Left kidney (tissue), 2 donors: Measurements from ENCODE around the gene SNX6. TPM values are rescaled to one million over a fixed set of nuclear protein-coding genes. Genes with fewer than 3 reads are reported as not detected.
"Not testable (repeated sequence)": the region's sequence is repeated elsewhere in the genome, so short reads cannot be mapped to it uniquely, and the experiment has no call there.

Source experiments
- DNase-seq: peaks from one replicate; pipeline ENCODE4 v3.0.0-alpha.2; 2013
- polyA plus RNA-seq: library from polyadenylated mRNA; unstranded; fragments of 120-200 nt; gene quantifications from one replicate; pipeline ENCODE4 v1.2.1, GENCODE V29; 2013; ENCODE audit not compliant: insufficient read length

Gene SNX6
- polyA plus RNA-seq, 1 donor: 128 TPM

- no peak for DNase-seq
Observed at GRCh38 chr14:34643361-34643760, 13.4 kb upstream of the SNX6 start.

DNA sequence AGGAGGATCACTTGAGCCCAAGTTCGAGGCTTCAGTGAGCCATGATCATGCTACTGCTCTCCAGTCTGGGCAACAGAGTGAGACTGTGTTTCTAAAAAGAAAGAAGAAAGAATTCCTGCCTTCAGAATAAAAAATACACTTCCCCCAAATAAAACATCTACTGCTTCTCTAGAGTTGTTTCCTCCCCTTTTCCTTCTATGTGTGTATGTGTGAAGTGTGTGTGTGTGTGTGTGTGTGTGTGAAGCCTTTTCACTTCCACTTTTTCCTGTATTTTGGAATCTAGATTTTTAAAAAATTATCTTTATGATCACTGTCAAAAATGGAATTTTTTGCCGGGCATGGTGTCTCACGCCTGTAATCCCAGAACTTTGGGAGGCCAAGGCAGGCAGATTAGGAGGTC is 12.6 kb upstream of the SNX6 start:
- DNase-seq: no peak

DNA sequence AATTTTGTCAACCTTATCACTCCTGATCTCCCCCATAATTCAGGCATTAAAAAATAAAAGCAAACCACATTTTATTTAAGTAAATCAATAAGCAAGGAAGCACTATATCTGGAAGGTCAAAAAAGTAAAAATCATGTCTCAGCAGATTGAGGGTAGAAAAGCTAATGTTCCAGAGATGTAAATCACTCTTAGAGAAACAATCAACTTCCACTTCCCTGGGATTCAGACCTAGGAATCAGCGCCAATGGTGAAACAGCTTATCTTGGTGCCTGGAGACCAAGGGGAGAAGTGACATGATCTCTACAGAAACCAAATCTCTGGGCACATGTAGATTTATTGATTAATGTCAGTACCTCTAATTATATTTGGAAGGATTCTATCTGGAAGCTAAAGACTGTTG is 10.9 kb upstream of the SNX6 start:
- DNase-seq: no peak

GRCh38 chr14:34634360-34634771 is 4.4 kb upstream of the SNX6 start:
- not testable (repeated sequence) for DNase-seq

GRCh38 chr14:34633742-34634141 is 3.8 kb upstream of the SNX6 start:
- no peak for DNase-seq

GRCh38 chr14:34632411-34632978 is 2.5 kb upstream of the SNX6 start:
- DNase-seq: no peak

DNA sequence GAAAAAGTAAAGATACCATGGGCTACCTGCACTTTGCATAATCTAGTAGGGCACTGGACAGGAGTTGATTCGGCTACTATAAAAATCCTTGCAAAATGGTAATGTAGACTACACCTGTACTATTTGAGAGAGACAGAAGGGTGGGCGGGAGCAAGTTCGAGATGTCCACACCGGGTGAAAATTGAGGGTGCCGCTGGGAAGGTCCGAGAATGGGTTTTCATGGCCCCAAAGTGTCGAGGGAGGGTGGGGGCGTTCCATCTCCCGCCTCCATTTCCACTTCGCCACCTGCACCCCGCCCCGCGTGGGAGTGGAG is 648 bp downstream of the SNX6 start:
- DNase-seq: no peak

DNA sequence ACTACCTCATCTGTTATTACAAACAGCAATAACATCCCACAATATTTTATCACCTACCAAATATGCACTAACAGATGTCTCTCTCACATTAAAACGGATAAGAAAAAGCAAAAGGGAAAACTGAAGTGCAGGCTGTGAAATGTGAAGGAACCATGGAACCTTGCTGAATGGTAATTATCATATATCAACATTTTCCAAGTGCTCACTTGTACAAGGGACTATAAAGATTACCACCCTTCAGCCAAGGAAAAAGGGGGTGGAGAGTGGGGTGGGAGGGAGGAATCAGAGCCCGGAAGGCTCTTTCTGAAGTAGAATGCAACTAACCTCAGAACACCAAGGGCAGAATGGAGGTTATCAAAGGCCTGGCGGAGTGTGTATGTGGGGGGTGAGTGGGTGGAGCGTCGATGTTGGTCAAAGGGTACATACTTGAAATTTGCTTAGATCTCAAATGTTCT is 1.2 kb downstream of the SNX6 start:
- DNase-seq: no peak

GRCh38 chr14:34623506-34623905 is 6.4 kb downstream of the SNX6 start:
- no peak for DNase-seq

- DNase-seq: no peak
Observed at GRCh38 chr14:34620839-34621238, 9.1 kb downstream of the SNX6 start.

DNA sequence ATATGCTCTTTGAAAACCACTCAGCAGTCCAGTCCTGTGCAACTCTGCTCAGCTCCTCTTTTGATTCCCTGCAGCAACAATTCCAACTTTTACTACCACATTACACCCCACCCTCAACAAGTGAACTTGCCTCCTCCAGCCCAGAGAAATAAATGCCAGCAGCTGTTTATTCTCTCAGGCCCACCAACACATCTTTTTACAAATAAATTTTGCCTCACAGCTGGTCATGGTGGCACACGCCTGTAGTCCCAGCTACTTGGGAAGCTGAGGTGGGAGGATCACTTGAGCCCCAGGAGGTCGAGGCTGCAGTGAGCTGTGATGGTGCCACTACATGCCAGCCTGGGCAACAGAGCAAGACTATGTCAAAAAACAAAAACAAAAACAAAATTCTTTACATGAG is 9.8 kb downstream of the SNX6 start:
- DNase-seq: no peak

DNA sequence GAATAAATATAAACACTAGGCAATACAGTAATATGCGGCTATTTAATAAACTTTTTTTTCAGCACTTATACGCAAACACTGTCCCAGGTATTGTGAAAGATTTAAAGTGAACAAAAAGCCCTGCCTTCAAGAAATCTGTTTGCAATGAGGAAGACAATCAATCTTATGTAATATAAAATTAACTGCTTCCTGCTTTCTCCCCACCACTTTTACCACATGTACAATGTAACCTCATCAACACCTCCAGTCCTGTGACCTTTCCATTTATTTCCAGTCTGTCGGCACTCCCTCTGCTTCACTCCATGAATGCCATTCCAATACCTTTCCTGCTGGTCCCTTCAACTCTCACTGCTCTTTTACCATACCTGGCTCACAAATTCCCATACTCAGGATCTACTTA is 10.5 kb downstream of the SNX6 start:
- no peak for DNase-seq

DNA sequence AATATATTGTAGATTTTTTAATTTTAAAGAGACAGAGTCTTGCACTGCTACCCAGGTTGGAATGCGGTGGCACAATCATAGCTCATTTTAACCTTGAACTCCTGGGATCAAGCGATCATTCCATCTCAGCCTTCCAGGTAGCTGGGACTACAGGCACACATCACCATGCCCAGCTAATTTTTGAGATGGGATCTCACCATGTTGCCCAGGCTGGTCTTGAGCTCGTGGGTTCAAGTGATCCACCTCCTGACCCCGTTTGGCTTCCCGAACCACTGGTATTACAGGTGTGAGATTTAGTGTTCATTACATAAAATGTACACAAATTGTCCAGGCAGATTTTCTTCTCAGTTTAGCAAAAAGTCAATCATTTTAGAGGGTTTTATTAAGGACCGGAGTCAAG is 13.6 kb downstream of the SNX6 start:
- DNase-seq: no peak

DNA sequence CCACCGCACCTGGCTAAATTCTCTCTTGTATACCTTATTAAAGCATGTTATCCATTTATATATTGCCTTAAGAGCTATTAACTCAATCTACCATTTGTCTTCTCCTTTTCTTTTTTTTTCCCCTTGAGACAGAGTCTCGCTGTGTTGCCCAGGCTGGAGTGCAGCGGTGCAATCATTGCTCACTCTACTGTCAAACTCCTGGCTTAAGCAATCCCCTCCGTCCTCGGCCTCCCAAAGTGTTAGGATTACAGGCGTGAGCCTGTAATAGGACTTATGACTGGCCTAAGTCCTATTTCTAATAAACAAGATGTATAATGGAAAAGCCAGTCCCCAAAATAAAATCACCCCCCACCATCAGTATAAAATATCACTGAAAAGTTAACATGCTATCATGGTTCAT is 14.4 kb downstream of the SNX6 start:
- no peak for DNase-seq

GRCh38 chr14:34614638-34615037 is 15.3 kb downstream of the SNX6 start:
- DNase-seq: no peak

- DNase-seq: no peak
Observed at GRCh38 chr14:34610101-34610500, 19.8 kb downstream of the SNX6 start.

DNA sequence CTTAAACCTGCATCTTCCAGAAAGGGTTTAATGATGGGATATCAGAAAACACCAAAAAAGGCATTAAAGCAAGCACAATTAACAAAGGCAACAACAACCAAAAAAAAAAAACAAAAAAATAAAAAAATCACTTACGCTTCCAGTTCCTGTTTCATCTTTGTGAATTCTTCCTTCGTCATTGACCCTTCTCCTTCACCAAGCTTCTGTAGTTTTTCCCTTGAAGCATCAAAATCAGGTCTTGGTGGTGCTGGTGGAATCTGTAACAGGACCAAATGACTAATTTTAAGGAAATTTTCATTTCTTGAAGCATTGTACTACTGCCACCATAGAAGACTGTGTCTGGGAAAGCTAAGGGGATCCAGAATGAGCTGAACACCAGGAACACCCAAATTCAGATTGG is 24.5 kb downstream of the SNX6 start:
- DNase-seq: no peak

DNA sequence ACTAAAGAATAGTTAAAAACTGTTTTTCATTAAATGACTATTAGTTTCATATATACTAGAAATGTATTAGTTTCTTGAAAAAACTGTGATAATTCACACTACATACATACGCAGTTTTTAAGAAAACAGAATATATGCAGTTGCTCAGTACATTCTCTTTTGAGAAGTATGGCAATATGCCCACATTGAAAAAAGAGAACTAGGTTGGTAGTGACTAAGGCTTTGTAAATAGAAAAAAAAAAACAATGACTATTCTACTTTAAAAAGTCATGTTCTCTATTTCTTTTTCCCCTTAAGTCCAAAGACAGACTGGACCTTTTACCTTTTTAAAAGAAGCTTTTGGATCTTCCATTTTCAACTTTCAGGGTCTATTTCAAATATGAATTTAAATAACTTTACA is 25.0 kb downstream of the SNX6 start:
- no peak for DNase-seq

GRCh38 chr14:34596891-34597290 is 33.1 kb downstream of the SNX6 start:
- no peak for DNase-seq

GRCh38 chr14:34593740-34594375 is 36.1 kb downstream of the SNX6 start:
- DNase-seq: no peak

DNA sequence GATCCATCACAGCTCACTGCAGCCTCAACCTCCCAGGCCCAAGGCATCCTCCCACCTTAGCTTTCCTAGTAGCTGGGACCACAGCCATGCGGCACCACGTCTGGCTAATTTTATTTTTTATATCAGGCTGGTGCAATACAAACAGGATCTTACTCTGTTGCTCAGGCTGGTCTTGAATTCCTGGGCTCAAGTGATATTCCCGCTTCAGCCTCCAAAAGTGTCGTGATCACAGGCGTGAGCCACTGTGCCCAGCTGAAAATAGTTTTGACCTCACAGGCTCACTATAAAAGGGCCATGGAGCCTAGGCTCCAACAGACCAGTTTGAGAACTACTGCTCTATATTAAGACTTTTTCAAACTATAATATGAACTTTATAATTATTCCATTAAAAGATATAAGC is 37.3 kb downstream of the SNX6 start:
- DNase-seq: no peak

DNA sequence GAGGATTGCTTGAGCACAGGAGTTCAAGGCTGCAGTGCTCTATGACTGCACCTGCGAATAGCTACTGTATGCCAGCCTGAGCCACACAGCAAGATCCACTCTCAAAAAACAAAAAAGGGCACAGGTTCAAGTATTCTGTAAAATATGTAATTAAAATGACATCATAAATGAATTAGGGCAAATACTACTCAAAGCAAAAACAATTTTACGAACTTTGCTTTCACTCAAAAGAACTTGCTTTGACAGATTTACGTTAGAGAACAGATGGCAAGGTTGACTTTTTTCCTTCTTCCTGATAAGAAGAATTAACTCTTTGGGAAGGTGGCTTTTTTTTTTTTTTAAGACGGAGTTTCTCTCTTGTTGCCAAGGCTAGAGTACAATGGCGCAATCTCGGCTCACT is 46.4 kb downstream of the SNX6 start:
- no peak for DNase-seq

- no peak for DNase-seq
Observed at GRCh38 chr14:34582117-34582680, 47.7 kb downstream of the SNX6 start.

DNA sequence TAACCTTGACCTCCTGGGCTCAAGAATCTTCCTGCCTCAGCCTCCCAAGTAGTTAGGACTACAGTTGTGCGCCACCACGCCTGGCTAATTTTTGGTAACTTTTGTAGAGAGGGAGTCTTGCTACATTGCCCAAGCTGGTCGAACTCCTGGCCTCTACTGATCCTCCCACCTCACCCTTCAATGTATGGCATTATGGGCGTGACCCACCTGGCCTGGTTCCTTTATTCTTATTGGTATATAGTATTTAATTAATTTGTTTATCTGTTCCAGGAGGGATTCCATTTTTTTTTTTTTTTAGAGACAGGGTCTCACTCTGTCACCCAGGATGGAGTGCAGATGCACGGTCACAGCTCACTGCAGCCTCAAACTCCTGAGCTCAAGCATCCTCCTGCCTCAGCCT is 49.6 kb downstream of the SNX6 start:
- no peak for DNase-seq
